ENCODE data around the gene GPR152.

The GPR152 gene

GRCh38 chr11:67412495-67413179 is 39.9 kb downstream of the GPR152 start:
- no peak for TF ChIP-seq CTCF (IDR thresholded peaks at IDR 0.05; ENCODE audit: insufficient read depth, low read length, missing control alignments)
- ChIA-PET POLR2A (no interaction called here), CTCF (interaction anchor here (1.1 to 6.5 kb wide), 2 partner anchors 10 to 61 kb away, joined by 6 to 40 read pairs; partner anchors contain the start of genes PPP1CA and TBC1D10C)
- DNase-seq (ENCODE audit: low read depth, low spot score): no peak
- no peak overlapping the region for H3K4me3 ChIP-seq (ENCODE audit: low read depth, low read length)

- CTCF ChIA-PET: interaction anchor here (6.5 kb wide), 1 partner anchor 9 kb away, joined by 40 read pairs; the partner anchor contains the start of genes PPP1CA and TBC1D10C
Observed at GRCh38 chr11:67411785-67412152, 40.8 kb downstream of the GPR152 start.

GRCh38 chr11:67410984-67411784 is 41.3 kb downstream of the GPR152 start:
- ChIA-PET CTCF (interaction anchor here (6.5 kb wide), 1 partner anchor 9 kb away, joined by 40 read pairs; the partner anchor contains the start of genes PPP1CA and TBC1D10C), POLR2A (no interaction called here)
- no peak for TF ChIP-seq CTCF (IDR thresholded peaks at IDR 0.05; ENCODE audit: insufficient read depth, low read length, missing control alignments)
- DNase-seq (ENCODE audit: low read depth, low spot score): no peak
- no peak overlapping the region for H3K4me3 ChIP-seq (ENCODE audit: low read depth, low read length)

More at GRCh38 chr11:67411785-67412152, 40.8 kb downstream of the GPR152 start:
- DNase-seq (ENCODE audit: low read depth, low spot score): no peak
- H3K4me3 ChIP-seq (ENCODE audit: low read depth, low read length): no peak overlapping the region
- no peak for TF ChIP-seq CTCF (IDR thresholded peaks at IDR 0.05; ENCODE audit: insufficient read depth, low read length, missing control alignments)
- POLR2A ChIA-PET: no interaction called here

DNA sequence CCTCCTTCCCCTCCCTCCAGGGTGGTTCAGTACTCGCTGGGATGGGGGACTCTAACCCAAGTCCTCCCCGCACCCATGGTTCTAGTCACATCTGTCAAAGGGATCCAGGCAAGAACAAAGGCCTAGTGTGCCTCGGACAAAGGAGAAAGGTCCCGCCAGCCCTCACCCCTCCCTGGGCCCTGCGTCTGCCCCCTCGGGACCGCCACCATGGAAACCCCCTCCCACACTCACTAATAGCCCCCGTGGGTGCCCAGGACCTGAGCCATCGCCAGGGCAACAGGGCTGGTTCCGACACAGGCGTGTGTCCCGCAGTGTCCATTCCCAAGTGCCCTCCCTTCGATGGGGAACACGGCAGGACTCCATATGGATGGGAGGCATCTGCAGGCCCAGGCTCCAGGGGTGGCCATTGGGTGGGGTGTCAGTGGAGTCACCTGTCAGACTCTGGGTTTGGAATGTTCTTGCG is 42.1 kb downstream of the GPR152 start:
- TF ChIP-seq CTCF (IDR thresholded peaks at IDR 0.05; ENCODE audit: insufficient read depth, low read length, missing control alignments): no peak
- ChIA-PET CTCF (no interaction called here), POLR2A (no interaction called here)
- no peak overlapping the region for H3K4me3 ChIP-seq (ENCODE audit: low read depth, low read length)
- DNase-seq (ENCODE audit: low read depth, low spot score): no peak

- H3K4me3 ChIP-seq (ENCODE audit: low read depth, low read length): no peak overlapping the region
- TF ChIP-seq CTCF (IDR thresholded peaks at IDR 0.05; ENCODE audit: insufficient read depth, low read length, missing control alignments): no peak
- ChIA-PET POLR2A (no interaction called here), CTCF (no interaction called here)
- no peak for DNase-seq (ENCODE audit: low read depth, low spot score)
Observed at GRCh38 chr11:67409781-67410368, 42.7 kb downstream of the GPR152 start.

DNA sequence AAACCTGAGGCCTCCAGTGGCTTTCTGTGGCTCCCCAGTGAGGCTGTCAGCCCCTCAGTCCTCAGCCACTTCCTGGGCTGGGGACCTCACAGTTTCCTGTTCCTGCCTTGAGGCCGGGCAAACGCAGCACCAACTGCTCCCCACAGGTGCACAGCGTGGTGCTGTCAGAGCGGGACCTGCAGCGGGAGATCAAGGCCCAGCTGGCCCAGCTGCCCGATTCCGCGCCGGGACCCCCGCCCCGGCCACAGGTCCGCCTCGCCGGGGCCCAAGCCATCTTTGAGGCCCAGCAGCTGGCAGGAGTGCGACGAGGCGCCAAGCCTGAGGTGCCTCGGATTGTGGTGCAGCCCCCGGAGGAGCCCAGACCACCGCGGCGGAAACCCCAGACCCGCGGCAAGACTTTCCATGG is 43.3 kb downstream of the GPR152 start:
- CTCF ChIA-PET: no interaction called here
- no peak overlapping the region for H3K4me3 ChIP-seq (ENCODE audit: low read depth, low read length)
- DNase-seq (ENCODE audit: low read depth, low spot score): no peak
- no peak for TF ChIP-seq CTCF (IDR thresholded peaks at IDR 0.05; ENCODE audit: insufficient read depth, low read length, missing control alignments)
- POLR2A ChIA-PET: no interaction called here
